GM19455 (cell line): ENCODE measurements around the gene LAMTOR2.
A peak's percentile ranks its signal among the peaks of the same experiment; 100 is the strongest.

Experiments
- ATAC-seq: cut with Tn5 transposase; IDR thresholded peaks from one replicate; pipeline ENCODE4 v1.9.1; 2021; ENCODE audit not compliant: unreplicated experiment

The LAMTOR2 gene

DNA sequence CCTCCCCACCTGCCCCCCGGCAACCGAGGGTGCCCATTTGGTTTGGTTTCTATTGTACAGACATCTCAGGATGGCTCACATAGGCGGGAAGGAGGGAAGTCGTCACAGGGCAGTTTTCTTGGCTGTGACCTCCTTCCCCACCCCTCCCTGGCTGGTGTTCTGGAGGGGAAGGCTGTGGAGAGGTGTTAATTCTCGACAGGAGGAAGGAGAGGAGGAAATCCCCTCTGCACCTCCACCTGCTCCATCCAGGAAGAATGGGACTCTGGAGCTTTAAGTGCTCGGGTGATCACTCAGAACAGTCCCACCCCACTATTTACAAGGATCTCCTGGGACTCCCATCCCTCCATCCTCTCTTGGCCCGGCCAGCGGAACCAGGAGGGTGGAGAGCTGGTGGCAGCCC is 20.1 kb downstream of the LAMTOR2 start:
- no peak for ATAC-seq

- no peak for ATAC-seq
These were observed 20.6 kb downstream of the LAMTOR2 start for GRCh38 chr1:156075162-156075561.

DNA sequence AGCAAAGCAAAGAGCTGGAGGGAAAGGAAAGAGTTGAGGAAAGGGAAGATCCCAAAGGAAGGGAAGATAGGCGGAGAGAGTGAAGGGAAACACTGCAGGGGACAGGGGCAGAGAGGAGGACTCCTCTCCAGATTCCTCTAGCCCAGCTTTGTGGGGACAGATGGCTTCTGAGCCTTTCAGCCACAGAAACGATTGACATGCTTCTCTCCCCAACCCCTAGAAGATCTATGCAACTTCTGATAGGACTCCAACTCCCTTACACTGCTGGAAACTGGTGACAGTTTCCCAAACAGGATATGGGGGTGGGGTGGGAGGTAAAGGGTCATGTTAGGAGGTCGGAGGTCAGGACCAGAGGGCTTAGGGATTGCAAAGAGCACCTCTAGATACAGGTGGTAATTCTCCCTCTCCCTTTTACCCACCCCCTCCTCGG is 21.2 kb downstream of the LAMTOR2 start:
- no peak for ATAC-seq

GRCh38 chr1:156076609-156077429 is 22.2 kb downstream of the LAMTOR2 start:
- ATAC-seq = peak; percentile 71

DNA sequence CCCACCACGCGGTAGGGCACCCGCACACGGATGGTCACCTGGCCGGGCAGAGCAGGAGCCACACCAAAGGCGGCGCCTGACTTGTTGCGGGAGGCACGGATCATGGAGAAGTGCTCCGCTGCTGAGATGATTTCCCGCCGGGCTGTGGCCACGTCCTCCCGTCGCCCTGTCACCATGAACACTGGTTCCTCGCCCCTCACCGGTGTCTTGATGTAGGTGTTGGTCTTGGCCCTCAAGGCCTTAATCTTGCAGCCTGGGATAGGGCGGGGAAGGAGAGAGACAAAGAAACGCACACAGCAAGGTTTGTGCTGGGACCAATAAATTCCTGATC is 22.8 kb downstream of the LAMTOR2 start:
- ATAC-seq = no peak

GRCh38 chr1:156078728-156079127 is 24.1 kb downstream of the LAMTOR2 start:
- ATAC-seq = no peak

DNA sequence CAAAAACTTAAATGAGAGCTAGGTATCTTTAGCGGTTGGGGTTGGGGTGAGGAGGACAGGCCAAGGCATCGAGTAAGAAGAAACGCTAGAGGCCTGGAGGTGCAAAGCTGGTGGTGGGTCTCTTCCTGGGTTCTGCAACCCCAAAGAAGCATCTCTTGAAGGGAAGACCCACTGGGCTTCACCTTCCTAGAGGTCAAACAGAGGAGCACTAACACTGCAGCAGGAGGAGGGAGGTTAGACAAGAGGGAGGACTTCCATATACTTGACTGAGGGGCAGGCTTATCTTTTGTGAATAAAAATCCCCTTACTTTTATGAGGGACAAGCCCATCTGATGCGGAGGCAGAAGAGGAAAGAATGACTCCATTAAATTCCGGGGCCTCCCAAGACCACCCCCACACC is 25.2 kb downstream of the LAMTOR2 start:
- ATAC-seq = no peak

DNA sequence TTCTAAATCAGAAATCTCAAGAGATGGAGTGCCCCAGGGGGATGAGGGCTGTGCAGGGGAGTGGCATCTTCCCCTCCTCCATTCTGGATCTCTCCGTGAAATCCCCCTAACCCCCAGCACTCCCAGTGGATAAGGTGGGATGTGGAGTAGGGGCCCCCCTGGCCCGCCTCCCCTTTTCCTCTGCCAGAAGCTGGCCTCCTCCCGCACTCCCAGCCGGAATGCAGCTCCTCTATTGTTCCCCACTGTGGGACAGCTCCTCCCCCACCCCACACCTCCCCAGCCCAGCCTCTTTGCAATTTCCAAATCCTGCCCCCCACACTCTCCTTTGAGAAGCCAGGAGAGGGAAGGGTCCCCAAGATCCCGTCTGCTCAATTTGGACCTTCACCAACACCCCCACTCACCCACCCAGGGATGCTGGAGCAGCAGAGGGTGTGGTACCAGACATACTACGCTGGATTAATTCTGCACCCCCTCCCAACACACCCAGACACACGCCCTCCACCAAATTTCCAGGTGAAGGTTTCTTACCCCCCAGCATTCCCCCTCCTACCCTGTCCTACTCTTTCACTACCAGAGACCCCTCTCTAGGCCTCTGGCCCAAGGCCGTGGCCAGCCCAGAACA is 25.8 kb downstream of the LAMTOR2 start:
- ATAC-seq = no peak

DNA sequence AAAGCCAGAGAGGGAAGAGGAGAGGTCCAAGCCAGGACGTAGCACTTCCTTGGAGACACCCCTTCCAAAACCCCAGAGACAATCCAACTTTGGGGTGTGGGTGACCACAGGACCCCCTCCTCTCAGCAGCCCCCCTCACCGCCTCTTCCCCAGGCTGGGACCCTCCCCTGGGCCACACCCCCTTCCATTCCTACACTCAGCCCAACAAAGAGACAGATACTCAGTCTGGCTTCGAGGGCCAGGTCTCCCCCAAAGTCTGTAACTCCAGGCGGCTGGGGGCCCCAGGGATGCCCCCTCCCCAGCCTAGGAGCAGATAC is 26.2 kb downstream of the LAMTOR2 start:
- no peak for ATAC-seq

DNA sequence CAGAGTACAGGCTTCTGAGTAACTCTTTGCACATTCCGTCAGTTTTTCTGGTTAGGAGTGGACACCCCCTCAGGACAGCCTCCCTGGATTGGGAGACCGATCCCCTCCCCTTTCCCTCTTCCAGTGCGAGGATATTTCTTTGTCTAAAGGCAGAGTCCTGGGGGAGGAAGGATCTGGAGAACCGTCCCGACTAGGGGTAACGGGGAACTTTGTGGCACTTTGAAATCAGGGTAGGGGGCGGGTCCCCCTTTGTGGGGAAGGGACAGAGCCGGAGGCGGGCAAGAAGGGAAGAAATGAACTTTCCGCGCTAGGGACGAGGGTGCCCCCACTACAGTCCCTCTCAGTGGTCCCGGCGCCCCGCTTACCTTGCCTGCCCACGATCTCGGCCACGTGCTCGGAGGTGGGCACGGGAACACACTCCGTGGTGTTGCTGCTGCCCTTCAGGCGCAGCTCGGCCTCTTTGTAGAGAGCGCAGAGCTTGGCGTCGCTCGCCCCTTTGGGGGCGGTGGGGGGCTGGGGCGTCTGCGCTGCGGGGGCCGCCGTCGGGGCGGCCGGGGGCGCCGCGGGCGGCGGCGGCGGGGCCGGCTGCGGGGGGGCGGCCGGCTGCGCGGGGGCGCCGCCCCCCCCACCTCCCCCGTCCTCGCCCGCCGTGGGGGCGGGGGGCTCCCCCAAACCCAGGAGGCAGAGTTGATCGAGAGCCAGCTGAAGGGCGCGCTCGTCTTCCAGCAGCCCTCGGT is 26.8 kb downstream of the LAMTOR2 start:
- no peak for ATAC-seq

DNA sequence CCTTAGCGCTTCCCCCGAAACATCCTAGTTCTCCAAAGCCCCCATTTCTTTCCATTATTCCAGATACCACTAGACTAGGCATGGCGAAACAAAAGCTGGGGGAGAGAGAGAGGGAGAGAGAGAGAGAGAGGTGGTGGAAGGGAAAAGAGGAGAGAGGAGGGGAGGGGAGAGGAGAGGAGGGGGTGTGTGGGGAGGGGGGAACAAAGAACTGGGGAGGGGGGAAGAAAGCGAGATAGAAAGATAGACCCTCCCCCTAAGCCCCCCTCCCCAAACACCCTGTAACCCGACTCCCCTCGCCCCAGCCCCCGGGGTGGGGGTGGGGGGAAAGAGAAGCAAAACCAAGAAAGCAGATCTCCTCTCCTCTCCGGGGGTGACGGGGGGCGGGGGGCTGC is 27.3 kb downstream of the LAMTOR2 start:
- no peak for ATAC-seq

- ATAC-seq = peak; percentile 59
These were observed 27.9 kb downstream of the LAMTOR2 start, which contains the start of gene MEX3A for GRCh38 chr1:156082309-156083091. TSS of gene MEX3A (minus strand) at chr1:156082465. CDS start at chr1:156081998, 467 bp downstream.

GRCh38 chr1:156083800-156084790 is 29.5 kb downstream of the LAMTOR2 start:
- ATAC-seq = no peak

DNA sequence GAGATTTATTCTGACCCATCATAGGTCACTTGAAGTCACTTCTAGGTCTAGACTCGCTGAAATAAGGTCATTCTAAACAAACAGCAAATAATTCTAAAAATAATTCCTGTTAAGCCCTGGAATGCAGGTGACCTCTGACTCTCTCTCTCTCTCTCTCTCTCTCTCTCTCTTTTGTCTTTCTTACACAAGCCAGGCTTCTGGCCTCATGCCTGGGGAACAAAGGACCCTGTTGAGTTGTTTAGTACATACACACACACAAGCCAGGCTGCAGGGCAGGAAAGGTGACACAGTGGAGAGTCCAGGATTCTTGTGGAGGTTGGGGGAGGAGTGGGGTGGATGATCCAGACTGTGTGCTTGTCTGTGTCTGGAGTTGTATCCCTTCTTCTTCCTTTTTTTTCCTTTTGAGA is 31.7 kb downstream of the LAMTOR2 start:
- ATAC-seq = no peak

DNA sequence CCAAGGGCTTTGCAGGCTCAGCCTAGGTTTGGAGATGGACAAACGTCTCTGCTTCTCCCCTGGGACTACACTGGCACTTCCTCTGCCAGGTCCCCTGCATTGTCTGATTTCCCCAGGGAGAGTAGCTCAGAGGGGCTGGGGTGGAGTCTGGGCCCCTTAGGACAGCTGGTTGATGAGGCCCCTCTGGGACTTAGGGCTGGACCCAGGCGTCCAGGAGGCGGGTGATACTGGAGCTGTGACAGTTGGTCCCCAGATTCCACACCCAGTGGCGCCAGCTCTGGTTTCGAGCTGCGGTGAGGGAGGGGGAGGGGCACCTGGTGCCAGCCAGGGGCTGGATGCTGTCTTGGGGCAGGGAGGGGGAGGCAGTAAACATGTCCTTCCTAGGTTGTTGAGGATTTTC is 35.1 kb downstream of the LAMTOR2 start:
- ATAC-seq = no peak

- ATAC-seq = no peak
These were observed 35.7 kb downstream of the LAMTOR2 start for GRCh38 chr1:156090138-156090839.

- peak; percentile 65 for ATAC-seq
These were observed 36.2 kb downstream of the LAMTOR2 start for GRCh38 chr1:156090840-156091188.

DNA sequence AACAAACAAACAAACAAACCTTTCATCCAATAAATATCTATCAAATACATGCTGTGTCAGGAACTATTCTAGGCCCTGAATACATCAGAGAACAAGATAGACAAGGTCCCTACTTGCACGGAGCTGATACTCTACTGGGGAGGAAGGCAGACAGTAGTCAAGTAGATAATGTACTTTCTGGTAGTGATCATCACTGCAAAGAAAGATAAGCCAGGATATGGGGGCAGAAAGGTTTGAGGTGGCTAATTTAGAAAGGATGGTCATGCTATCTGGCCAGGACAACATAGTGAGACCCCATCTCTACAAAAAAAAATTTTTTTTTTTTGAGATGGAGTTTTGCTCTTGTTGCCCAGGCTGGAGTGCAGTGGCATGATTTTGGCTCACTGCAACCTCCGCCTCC is 37.0 kb downstream of the LAMTOR2 start:
- no peak for ATAC-seq

- ATAC-seq = no peak
These were observed 41.4 kb downstream of the LAMTOR2 start for GRCh38 chr1:156095906-156096508.
